ENCODE measurements around the gene ZNF366. TPM values are rescaled to one million over a fixed set of nuclear protein-coding genes. Genes with fewer than 3 reads are reported as not detected.

The ZNF366 gene
- total and polyA plus RNA-seq, 9 donors = 0.83 to 3.5 (median 1.6) TPM

DNA sequence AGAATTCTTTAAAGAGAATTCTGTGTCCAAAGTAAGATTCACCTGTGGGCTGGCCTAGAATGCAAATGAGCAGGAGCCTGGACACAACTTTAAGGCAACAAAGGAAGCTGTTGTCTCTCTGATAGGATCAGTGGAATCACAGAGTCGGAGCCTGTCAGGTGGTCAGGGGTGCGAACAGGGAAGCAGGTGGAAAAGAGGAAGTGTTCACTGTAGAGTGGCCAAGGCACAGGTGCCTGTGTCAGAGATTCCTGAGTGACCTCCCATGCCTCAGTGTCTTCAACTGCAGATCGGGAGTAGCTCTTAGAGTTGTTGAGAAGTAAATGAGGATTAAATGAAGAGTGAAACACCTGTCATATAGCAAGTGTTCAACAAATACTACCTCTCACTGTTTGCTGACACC, 48.8 kb downstream of the ZNF366 start:
- 95 to 97% (median 96%) methylated on average over 3 of the region's 3 CpGs for WGBS, 3 donors

DNA sequence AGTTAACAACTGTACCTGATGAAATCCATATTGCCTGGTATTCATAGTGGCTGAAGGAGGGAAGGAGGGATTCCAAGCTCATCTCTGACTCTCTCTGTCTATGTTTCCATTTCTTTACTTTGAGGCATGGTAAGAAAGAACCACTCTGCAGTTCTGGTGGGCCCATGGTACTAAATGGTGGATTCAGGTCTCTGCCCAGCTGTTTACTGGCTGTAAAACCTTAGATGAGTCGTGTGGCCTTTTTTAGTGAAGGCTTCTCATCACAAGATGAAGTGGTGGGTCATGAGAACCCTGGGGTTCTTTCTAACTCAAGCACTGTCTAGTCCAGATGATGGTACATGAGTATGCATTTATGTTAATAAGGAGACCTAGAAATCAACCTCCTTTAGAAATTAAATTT, 49.7 kb downstream of the ZNF366 start:
- no peaks in the 10 kb centered on the region for H3K27me3 ChIP-seq
- intact Hi-C loops (cut with DNase I) = loop anchor here in 1 of 4 donors (5.0 kb wide), 1 partner anchor 100 kb away; no protein-coding TSS in a partner anchor
- no peak overlapping the region for H3K4me3 ChIP-seq
- no peak overlapping the region for H3K27ac ChIP-seq
- TF ChIP-seq, protein P1, sequence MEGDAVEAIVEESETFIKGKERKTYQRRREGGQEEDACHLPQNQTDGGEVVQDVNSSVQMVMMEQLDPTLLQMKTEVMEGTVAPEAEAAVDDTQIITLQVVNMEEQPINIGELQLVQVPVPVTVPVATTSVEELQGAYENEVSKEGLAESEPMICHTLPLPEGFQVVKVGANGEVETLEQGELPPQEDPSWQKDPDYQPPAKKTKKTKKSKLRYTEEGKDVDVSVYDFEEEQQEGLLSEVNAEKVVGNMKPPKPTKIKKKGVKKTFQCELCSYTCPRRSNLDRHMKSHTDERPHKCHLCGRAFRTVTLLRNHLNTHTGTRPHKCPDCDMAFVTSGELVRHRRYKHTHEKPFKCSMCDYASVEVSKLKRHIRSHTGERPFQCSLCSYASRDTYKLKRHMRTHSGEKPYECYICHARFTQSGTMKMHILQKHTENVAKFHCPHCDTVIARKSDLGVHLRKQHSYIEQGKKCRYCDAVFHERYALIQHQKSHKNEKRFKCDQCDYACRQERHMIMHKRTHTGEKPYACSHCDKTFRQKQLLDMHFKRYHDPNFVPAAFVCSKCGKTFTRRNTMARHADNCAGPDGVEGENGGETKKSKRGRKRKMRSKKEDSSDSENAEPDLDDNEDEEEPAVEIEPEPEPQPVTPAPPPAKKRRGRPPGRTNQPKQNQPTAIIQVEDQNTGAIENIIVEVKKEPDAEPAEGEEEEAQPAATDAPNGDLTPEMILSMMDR (IDR thresholded peaks at IDR 0.05) = no peak
- TF ChIP-seq EP300 (IDR thresholded peaks at IDR 0.05) (no peak), POLR2A (IDR thresholded peaks at IDR 0.05) (no peak)
- no peaks in the 10 kb centered on the region for H3K36me3 ChIP-seq
- WGBS, 3 donors = 96 to 100% (median 97%) methylated on average over 1 of the region's 1 CpG
- peaks cover 13% of the 10 kb centered on the region for H3K4me1 ChIP-seq (ENCODE audit: insufficient read depth)
- no peak for DNase-seq
- H3K9me3 ChIP-seq = no peaks in the 10 kb centered on the region

More for the DNA sequence above, 48.8 kb downstream of the ZNF366 start:
- Histone ChIP-seq H3K27ac (no peak overlapping the region), H3K9me3 (no peaks in the 10 kb centered on the region), H3K27me3 (no peaks in the 10 kb centered on the region), H3K4me3 (no peak overlapping the region), H3K36me3 (no peaks in the 10 kb centered on the region), H3K4me1 (ENCODE audit: insufficient read depth) (peaks cover 11% of the 10 kb centered on the region)
- intact Hi-C loops (cut with DNase I) = loop anchor here in 1 of 4 donors (5.0 kb wide), 1 partner anchor 99 kb away; no protein-coding TSS in a partner anchor
- no peak for DNase-seq
- TF ChIP-seq, protein P1 (IDR thresholded peaks at IDR 0.05) = no peak
- no peak for TF ChIP-seq POLR2A (IDR thresholded peaks at IDR 0.05)
- TF ChIP-seq EP300 (IDR thresholded peaks at IDR 0.05) = no peak

DNA sequence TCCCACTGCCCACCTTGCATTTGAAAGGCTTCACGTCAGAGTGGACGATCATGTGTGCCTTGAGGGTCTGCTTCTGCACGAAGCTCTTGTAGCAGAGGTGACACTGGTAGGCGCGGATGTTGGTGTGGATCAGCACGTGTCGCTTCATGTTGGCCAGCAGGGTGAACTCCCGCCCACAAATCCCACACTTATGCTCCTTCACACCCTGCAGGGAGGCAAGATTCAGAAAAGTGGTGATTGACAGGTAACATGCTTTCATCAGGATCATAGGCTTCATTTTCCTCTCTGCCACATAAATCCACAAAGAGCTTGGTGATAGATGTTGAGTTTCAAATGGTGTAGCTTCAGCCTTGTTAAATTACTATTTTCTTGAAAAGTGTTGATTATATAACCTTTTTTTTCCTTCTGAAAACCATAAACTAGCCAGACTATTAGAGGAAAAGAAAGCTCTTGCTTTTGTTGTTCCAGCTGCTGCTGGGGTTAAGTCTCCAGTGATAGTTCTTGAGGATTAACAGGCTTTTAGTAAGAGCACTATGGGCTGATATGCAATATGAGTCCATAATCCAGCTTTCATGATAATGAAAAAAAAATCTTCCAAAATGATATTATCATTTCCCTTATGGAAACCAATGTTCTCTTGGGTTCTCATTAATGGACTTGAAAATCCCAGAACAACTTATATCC, 50.7 kb downstream of the ZNF366 start:
- Histone ChIP-seq H3K4me1 (ENCODE audit: insufficient read depth) (peaks cover 20% of the 10 kb centered on the region), H3K27me3 (no peaks in the 10 kb centered on the region), H3K4me3 (no peak overlapping the region), H3K27ac (no peak overlapping the region), H3K9me3 (no peaks in the 10 kb centered on the region), H3K36me3 (no peaks in the 10 kb centered on the region)
- 95 to 99% (median 96%) methylated on average over 8 of the region's 8 CpGs for WGBS, 3 donors
- DNase-seq = no peak
- intact Hi-C loops (cut with DNase I) = loop anchor here in 1 of 4 donors (5.0 kb wide), 1 partner anchor 101 kb away; no protein-coding TSS in a partner anchor
- TF ChIP-seq EP300 (IDR thresholded peaks at IDR 0.05) (no peak), POLR2A (IDR thresholded peaks at IDR 0.05) (no peak)
- TF ChIP-seq, protein P1 (IDR thresholded peaks at IDR 0.05) = no peak

DNA sequence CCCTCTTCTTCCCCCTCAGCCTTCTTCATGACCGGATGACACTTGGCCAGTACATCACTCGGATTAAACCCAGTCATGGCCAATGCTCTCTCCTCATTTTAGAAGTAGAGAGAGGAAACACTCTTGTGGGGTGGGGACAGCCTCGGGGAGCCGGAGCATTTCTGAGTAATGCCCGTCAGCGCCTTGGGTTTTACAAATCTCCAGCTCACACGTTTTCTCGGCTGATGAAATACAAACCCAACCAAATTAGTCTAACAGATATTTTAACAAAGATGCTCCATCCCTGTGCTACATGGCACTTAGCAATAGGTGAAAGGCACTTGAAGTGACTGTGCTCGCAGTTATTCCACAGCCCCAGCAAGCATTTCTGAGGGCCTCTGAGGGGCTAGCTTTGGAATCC, 51.7 kb downstream of the ZNF366 start:
- Histone ChIP-seq H3K4me3 (no peak overlapping the region), H3K36me3 (no peaks in the 10 kb centered on the region), H3K9me3 (no peaks in the 10 kb centered on the region), H3K4me1 (ENCODE audit: insufficient read depth) (peaks cover 23% of the 10 kb centered on the region), H3K27ac (no peak overlapping the region), H3K27me3 (no peaks in the 10 kb centered on the region)
- no peak for DNase-seq
- no peak for TF ChIP-seq POLR2A (IDR thresholded peaks at IDR 0.05)
- no peak for TF ChIP-seq EP300 (IDR thresholded peaks at IDR 0.05)
- TF ChIP-seq, protein P1 (IDR thresholded peaks at IDR 0.05) = no peak
- WGBS, 3 donors = 90 to 96% (median 92%) methylated on average over 9 of the region's 9 CpGs
- intact Hi-C loops (cut with DNase I) = loop anchor here in 1 of 4 donors (5.0 kb wide), 1 partner anchor 102 kb away; no protein-coding TSS in a partner anchor

Measured in ovary (tissue), 9 donors.